AG09309 (cell line): Measurements from ENCODE around the gene RBBP9.
A peak's percentile ranks its signal among the peaks of the same experiment; 100 is the strongest.
"Not testable (repeated sequence)": the region's sequence is repeated elsewhere in the genome, so short reads cannot be mapped to it uniquely, and the experiment has no call there.

ENCODE experiments used
- DNase-seq: peaks from one replicate; pipeline ENCODE4 v3.0.0-alpha.2; 2010; ENCODE audit warnings: low read depth
- H3K4me3 ChIP-seq: 2 replicates; pipeline ENCODE4 v1.5.1; 2011; ENCODE audit warnings: mild to moderate bottlenecking, low read depth, low read length, moderate library complexity; ENCODE audit not compliant: control insufficient read depth
- CTCF ChIP-seq: IDR thresholded peaks from 2 replicates; pipeline ENCODE4 v1.5.1; 2011; ENCODE audit warnings: mild to moderate bottlenecking, low read depth, low read length, inconsistent platforms; ENCODE audit not compliant: insufficient read depth, control insufficient read depth; ENCODE audit errors: missing control alignments

The RBBP9 gene

GRCh38 chr20:18524646-18525045 is 27.6 kb upstream of the RBBP9 start:
- no peak overlapping the region for H3K4me3 ChIP-seq
- TF ChIP-seq CTCF: no peak
- peak; percentile 20 for DNase-seq

- TF ChIP-seq CTCF: no peak
- H3K4me3 ChIP-seq: no peak overlapping the region
- no peak for DNase-seq
Measured at GRCh38 chr20:18523066-18523465, 26.0 kb upstream of the RBBP9 start.

GRCh38 chr20:18522066-18522465 is 25.0 kb upstream of the RBBP9 start:
- DNase-seq, H3K4me3 ChIP-seq: not testable (repeated sequence)

- H3K4me3 ChIP-seq: no peak overlapping the region
- no peak for DNase-seq
- TF ChIP-seq CTCF: no peak
Measured at GRCh38 chr20:18515973-18516372, 18.9 kb upstream of the RBBP9 start.

- no peak for TF ChIP-seq CTCF
- no peak overlapping the region for H3K4me3 ChIP-seq
- no peak for DNase-seq
Measured at GRCh38 chr20:18514127-18514526, 17.1 kb upstream of the RBBP9 start.

- no peak overlapping the region for H3K4me3 ChIP-seq
- no peak for TF ChIP-seq CTCF
- no peak for DNase-seq
Measured at GRCh38 chr20:18513208-18513607, 16.2 kb upstream of the RBBP9 start.

GRCh38 chr20:18511571-18511970 is 14.5 kb upstream of the RBBP9 start:
- H3K4me3 ChIP-seq: no peak overlapping the region
- no peak for DNase-seq
- TF ChIP-seq CTCF: no peak
